DOHH2 (cell line): ENCODE data around the gene SULT1E1.

Source experiments
- H3F3A ChIP-seq: fragments of 200-600 bp; sonication (generic), shearing (Covaris generic); 2 replicates; pipeline ENCODE4 v1.6.0; 2016; ENCODE audit warnings: antibody characterized with exemption, mild to moderate bottlenecking; ENCODE audit not compliant: control insufficient read depth, insufficient read depth
- H3K27ac ChIP-seq: fragments of 200-600 bp; sonication (generic); 2 replicates; pipeline ENCODE4 v1.5.1; 2014; ENCODE audit warnings: low read depth, mild to moderate bottlenecking, low read length, moderate library complexity
- H3K27me3 ChIP-seq: fragments of 200-600 bp; sonication (generic); 2 replicates; pipeline ENCODE4 v1.6.1; 2014; ENCODE audit warnings: mild to moderate bottlenecking, low read length, mixed read lengths; ENCODE audit not compliant: control insufficient read depth
- H3K36me3 ChIP-seq: fragments of 200-600 bp; sonication (generic); 2 replicates; pipeline ENCODE4 v1.6.1; 2014; ENCODE audit warnings: mild to moderate bottlenecking, low read length, moderate library complexity, mixed read lengths; ENCODE audit not compliant: control insufficient read depth
- H3K4me1 ChIP-seq: fragments of 200-600 bp; sonication (generic); 2 replicates; pipeline ENCODE4 v1.6.1; 2014; ENCODE audit warnings: mild to moderate bottlenecking, low read length, mixed read lengths; ENCODE audit not compliant: control insufficient read depth
- H3K4me2 ChIP-seq: fragments of 200-600 bp; sonication (generic); 2 replicates; pipeline ENCODE4 v1.6.0; 2014; ENCODE audit warnings: mild to moderate bottlenecking, low read length, moderate library complexity
- H3K4me3 ChIP-seq: fragments of 200-600 bp; sonication (generic); 2 replicates; pipeline ENCODE4 v1.5.1; 2014; ENCODE audit warnings: mild to moderate bottlenecking, low read length, mixed read lengths
- H3K79me2 ChIP-seq: fragments of 200-600 bp; sonication (generic); 2 replicates; pipeline ENCODE4 v1.6.1; 2014; ENCODE audit warnings: mild to moderate bottlenecking, low read length, mixed read lengths; ENCODE audit not compliant: control insufficient read depth
- H3K9me2 ChIP-seq: fragments of 200-600 bp; sonication (generic); replicated peaks from 2 replicates; pipeline ENCODE4 v1.6.1; 2014; ENCODE audit warnings: mild to moderate bottlenecking, low read length, mixed read lengths; ENCODE audit not compliant: control insufficient read depth
- H3K9me3 ChIP-seq: fragments of 200-600 bp; sonication (generic); 2 replicates; pipeline ENCODE4 v1.6.1; 2014; ENCODE audit warnings: antibody characterized with exemption, low read length, mixed read lengths; ENCODE audit not compliant: control insufficient read depth, insufficient read depth
- H4K20me1 ChIP-seq: fragments of 200-600 bp; sonication (generic); 2 replicates; pipeline ENCODE4 v1.6.0; 2014; ENCODE audit warnings: low read depth, mild to moderate bottlenecking, antibody characterized with exemption, low read length, moderate library complexity; ENCODE audit not compliant: control insufficient read depth, insufficient read depth
- EZH2phosphoT487 ChIP-seq: fragments of 200-600 bp; sonication (generic); IDR thresholded peaks from 2 replicates; pipeline ENCODE4 v1.6.1; 2017; ENCODE audit warnings: borderline replicate concordance, mild to moderate bottlenecking, antibody characterized with exemption, low read length, moderate library complexity, mixed read lengths
- TF ChIP-seq, protein P1 (sequence below): fragments of 200-600 bp; sonication (generic); IDR thresholded peaks from one replicate; pipeline ENCODE4 v1.5.1; 2014; ENCODE audit warnings: antibody characterized with exemption, mild to moderate bottlenecking, low read depth, low read length; ENCODE audit not compliant: poor library complexity, severe bottlenecking

SULT1E1 gene

DNA sequence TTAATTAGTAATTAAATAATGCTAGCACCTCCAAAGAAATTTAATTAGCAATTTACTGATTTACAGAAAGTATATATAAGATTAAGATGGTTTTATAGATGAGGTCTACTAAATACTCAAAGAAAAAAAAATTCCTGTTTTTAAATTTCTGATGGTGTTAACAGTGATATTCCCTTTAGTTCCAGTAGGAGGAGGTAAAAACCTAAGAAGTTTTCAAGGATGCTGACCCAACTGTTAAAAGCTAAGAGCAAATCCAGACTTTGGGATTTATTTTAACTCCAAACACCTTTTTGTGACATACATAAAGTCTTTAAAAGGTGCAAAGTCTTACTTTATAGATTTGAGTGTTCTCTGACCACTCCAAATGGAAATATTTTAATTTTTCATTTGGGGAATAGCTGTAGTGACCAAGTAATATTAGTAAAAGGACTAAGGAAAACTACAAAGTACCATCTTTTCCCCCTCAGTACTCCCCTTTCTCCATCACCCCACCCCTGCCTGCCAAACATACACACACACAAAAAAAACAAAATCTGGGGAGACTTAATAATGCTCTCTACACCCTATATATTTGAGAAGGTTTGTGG lies 36.7 kb upstream of the SULT1E1 start:
- no peak for TF ChIP-seq EZH2phosphoT487
- TF ChIP-seq, protein P1, sequence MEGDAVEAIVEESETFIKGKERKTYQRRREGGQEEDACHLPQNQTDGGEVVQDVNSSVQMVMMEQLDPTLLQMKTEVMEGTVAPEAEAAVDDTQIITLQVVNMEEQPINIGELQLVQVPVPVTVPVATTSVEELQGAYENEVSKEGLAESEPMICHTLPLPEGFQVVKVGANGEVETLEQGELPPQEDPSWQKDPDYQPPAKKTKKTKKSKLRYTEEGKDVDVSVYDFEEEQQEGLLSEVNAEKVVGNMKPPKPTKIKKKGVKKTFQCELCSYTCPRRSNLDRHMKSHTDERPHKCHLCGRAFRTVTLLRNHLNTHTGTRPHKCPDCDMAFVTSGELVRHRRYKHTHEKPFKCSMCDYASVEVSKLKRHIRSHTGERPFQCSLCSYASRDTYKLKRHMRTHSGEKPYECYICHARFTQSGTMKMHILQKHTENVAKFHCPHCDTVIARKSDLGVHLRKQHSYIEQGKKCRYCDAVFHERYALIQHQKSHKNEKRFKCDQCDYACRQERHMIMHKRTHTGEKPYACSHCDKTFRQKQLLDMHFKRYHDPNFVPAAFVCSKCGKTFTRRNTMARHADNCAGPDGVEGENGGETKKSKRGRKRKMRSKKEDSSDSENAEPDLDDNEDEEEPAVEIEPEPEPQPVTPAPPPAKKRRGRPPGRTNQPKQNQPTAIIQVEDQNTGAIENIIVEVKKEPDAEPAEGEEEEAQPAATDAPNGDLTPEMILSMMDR: no peak
- no peaks in the 10 kb centered on the region for H4K20me1 ChIP-seq

DNA sequence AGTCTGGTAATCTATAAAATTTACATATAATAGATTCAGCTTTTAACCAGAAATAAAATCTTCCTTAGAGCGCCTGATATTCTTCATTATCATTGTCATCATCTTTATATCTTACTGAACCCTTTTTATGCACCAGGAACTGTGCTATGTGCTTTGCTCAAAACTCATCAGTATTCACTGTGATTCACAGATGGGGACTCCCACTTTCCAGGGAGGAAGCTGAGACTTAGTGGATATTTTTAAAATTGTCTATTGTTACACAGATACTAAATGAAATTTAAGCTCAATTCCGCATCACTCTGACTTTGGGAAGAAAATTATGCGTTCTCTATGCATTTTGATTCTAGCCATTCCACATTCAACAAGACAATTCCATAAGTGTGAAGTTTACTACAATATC lies 34.8 kb upstream of the SULT1E1 start:
- H3K4me2 ChIP-seq: no peak overlapping the region
- no peaks in the 10 kb centered on the region for H3F3A ChIP-seq
- H3K4me3 ChIP-seq: no peak overlapping the region
- no peaks in the 10 kb centered on the region for H3K4me1 ChIP-seq
- no peaks in the 10 kb centered on the region for H3K9me3 ChIP-seq
- H3K79me2 ChIP-seq: no peaks in the 10 kb centered on the region
- H3K36me3 ChIP-seq: no peaks in the 10 kb centered on the region
- H3K27ac ChIP-seq: no peak overlapping the region
- H3K27me3 ChIP-seq: no peaks in the 10 kb centered on the region; the same call in 1 of the 2 replicates
- TF ChIP-seq, protein P1: no peak
- no peak for TF ChIP-seq EZH2phosphoT487
- H3K9me2 ChIP-seq: no peaks in the 10 kb centered on the region
- no peaks in the 10 kb centered on the region for H4K20me1 ChIP-seq

More for the DNA sequence above, 36.7 kb upstream of the SULT1E1 start:
- H3K4me2 ChIP-seq: no peak overlapping the region
- H3K4me3 ChIP-seq: no peak overlapping the region
- H3K9me3 ChIP-seq: no peaks in the 10 kb centered on the region
- H3K36me3 ChIP-seq: no peaks in the 10 kb centered on the region
- H3K27me3 ChIP-seq: no peaks in the 10 kb centered on the region; the same call in 1 of the 2 replicates
- H3K9me2 ChIP-seq: no peaks in the 10 kb centered on the region
- H3F3A ChIP-seq: no peaks in the 10 kb centered on the region
- H3K27ac ChIP-seq: no peak overlapping the region
- no peaks in the 10 kb centered on the region for H3K79me2 ChIP-seq
- H3K4me1 ChIP-seq: no peaks in the 10 kb centered on the region

DNA sequence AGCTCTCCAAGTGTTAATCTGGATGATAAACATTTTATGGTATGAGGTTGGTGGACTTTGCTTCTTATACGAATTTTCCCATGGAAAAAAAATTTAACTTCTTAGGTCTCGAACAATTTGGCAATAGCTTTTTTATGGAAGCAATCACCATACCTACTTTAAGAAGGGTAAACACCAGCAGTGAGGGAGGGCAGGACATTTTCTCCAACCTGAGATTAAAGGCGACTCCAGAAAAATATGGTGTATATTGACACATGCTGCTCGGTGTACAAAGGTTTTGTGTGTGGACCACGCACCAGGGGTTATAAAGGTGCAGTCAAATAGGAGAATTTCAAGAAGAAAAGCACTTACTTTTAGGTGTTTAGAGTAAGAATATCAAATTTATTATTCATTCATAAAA lies 34.2 kb upstream of the SULT1E1 start:
- Histone ChIP-seq H3K27me3 (no peaks in the 10 kb centered on the region; the same call in 1 of the 2 replicates), H3K4me3 (no peak overlapping the region), H3K4me1 (no peaks in the 10 kb centered on the region), H3K27ac (no peak overlapping the region), H3K4me2 (no peak overlapping the region), H3K9me2 (no peaks in the 10 kb centered on the region), H3K79me2 (no peaks in the 10 kb centered on the region), H3K36me3 (no peaks in the 10 kb centered on the region), H4K20me1 (no peaks in the 10 kb centered on the region), H3K9me3 (no peaks in the 10 kb centered on the region), H3F3A (no peaks in the 10 kb centered on the region)
- TF ChIP-seq, protein P1: no peak
- no peak for TF ChIP-seq EZH2phosphoT487
